Fibroblast of the conjunctiva (primary cell): ENCODE results near the gene HARS1.
"Not testable (repeated sequence)": the region's sequence is repeated elsewhere in the genome, so short reads cannot be mapped to it uniquely, and the experiment has no call there.

Experiments used
- DNase-seq: peaks from one replicate; pipeline ENCODE4 v3.0.0-alpha.2; 2010; ENCODE audit warnings: low read depth

Gene HARS1, protein sequence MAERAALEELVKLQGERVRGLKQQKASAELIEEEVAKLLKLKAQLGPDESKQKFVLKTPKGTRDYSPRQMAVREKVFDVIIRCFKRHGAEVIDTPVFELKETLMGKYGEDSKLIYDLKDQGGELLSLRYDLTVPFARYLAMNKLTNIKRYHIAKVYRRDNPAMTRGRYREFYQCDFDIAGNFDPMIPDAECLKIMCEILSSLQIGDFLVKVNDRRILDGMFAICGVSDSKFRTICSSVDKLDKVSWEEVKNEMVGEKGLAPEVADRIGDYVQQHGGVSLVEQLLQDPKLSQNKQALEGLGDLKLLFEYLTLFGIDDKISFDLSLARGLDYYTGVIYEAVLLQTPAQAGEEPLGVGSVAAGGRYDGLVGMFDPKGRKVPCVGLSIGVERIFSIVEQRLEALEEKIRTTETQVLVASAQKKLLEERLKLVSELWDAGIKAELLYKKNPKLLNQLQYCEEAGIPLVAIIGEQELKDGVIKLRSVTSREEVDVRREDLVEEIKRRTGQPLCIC

DNA sequence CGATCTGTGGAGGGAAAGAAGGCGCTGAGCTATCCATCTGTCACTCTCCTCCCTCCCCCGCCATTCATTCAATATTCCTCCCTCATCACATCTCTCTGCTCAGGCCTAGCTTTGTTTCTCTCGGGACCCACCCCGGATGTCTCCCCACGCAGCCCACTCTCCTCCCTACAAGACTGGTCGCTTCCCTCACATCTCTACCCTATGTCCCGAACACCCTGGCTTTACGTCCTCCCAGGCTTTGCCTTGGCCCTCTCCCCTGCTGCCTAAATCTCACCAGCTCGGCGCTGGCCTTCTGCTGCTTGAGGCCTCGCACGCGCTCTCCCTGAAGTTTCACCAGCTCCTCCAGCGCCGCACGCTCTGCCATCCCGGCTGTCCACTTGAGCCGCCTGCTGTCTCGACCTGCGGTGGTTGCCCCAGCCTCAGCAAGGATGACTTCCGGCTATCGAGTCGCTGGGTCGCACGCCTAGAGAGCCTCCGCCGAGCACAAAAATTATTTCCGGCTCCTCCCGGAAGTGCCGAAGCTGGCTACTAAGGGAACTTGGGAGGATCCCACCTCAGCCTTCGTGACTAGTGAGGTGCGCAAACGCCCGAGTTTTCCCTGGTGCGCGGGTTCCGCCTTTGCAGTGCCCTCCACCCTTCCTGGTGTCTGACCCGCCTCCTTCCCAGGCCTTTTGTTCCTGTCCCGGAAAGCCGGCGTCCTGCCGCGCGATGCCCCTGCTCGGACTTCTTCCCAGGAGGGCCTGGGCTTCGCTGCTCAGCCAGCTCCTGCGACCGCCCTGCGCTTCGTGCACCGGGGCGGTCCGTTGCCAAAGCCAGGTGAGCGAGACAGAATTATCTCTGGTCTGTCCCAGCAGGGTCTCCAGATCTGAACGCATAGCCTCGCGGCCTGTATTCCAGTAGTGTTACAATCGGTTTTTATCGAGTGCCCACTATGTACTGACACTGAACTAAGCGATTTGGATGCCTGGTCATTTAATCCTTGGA lies at the start of gene HARS1, which contains the start of gene HARS2:
TSS of gene HARS1 (minus strand) at position 430 of the 984 bp plus-strand sequence. CDS start at position 364, 66 bp downstream.
TSS of gene HARS2 (plus strand) at position 515 of the 984 bp plus-strand sequence. CDS start at position 709, 194 bp downstream.
- DNase-seq, result peak; percentile 87

DNA sequence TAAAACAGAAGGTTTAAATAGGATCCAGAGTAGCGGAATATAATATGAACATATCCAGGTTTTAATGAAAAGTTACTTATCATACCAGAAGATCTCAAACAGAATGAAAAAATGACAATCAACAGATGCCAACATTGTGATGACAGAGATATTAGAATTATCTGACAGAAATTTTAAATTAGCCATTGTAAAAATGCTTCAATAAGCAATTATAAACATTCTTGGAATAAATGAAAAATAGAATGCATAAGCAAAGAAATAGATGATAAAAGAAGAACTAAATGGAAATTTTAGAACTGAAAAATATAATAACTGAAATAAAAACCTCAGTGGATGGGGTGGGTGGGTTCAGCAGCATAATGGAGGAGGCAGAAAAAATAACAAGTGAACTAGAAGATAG lies 46.3 kb upstream of the HARS1 start:
- DNase-seq, result no peak

DNA sequence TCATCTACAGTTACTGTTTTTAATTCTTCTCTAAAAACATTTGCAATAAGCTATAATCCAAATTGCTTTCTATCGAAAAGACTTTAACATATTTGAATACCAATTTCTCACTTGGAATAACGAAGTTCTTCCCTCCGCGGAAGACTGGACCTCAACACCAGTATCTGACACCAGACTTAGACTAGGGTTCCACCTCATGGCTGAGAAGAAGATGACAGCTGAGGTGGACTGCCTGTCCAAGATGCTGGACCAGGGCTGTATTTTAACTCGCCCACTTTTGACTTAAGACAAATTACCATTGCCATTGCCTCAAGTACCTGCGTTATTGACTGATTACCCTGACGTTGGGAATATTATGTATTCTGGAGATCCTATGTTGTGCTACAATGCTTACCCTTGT lies 43.2 kb upstream of the HARS1 start:
- DNase-seq, result no peak

DNA sequence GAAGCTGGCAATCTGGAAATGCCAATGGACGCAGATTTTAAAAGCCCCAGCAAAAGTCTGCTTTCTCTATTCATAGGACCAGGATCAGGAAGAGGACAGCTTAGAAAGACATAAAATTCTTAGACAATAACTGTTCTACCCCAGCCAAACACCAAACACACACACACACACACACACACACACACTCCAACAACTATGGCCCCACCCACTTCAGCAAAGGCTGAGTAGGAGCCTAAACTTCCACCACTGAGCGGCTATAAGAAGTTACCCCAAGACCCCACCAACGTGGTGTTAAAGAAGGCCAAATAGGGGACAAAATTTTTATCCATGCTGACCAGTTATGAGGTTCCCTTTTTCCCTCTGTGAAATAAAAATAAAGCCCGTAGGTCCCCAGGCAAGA lies 41.9 kb upstream of the HARS1 start:
- DNase-seq, result no peak

DNA sequence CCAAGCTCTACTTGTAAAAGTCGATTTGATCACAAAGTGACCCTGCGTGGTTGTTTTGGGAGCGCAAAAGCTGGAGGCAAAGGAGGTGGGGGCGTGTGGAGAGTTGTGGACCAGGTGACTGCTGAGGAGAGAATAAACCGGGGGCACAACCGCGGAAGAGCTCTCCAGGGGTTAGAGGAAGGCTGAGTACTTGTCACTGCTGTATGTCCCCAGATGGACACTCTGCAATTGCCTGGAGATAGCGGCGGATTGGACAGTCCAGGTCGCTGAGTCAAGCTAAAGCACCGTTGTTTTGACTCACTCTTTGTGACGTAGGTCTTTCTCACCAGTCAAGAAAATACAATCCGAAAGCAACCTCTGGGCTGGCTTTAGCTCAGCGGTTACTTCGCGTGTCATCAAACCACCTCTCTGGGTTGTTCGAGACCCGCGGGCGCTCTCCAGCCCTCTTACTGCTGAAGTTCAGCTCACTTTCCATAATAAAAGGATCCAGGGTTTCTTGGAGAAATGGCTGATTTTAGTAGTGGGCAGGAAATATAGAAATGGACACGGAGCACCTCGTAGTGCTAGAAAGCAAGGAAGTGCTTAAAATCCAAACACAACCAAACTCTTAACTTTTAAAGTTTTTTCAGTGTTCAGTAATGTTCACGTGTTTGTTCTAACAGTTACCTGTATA lies 34.8 kb upstream of the HARS1 start:
- DNase-seq, result peak; percentile 89

DNA sequence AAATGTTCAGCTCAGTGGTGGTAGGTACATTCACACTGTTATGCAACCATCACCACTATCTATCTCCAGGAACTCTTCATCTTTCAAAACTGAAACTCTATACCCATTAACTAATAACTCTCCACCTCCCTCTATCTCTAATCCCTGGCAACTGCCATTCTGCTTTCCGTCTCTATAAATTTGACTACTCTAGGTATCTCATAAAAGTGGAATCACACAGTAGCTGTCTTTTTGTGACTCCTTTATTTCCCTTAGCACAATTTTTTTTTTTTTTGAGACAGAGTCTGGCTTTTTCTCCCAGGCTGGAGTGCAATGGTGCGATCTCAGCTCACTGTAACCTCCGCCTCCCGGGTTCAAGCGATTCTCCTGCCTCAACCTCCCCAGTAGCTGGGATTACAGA lies 30.2 kb upstream of the HARS1 start:
- DNase-seq, result not testable (repeated sequence)

DNA sequence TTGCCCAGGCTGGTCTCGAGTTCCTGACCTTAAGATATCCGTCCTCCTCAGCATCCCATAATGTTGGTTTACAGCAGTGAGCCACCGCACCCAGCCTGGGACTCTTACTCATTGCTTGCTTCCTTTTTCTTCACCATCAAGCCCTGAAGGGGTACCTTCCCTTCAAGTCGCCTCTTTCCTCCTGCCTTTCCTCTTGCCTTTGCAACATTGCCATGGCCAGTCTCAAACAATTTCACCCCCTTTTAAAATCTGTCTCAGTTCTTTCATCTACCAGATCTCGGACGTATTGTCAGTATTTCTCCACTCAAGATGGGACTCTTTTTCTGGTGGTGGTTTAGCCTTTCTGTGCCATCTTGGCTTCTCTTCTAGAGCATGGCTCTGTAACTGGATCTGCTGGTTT lies 29.6 kb upstream of the HARS1 start:
- not testable (repeated sequence) for DNase-seq

DNA sequence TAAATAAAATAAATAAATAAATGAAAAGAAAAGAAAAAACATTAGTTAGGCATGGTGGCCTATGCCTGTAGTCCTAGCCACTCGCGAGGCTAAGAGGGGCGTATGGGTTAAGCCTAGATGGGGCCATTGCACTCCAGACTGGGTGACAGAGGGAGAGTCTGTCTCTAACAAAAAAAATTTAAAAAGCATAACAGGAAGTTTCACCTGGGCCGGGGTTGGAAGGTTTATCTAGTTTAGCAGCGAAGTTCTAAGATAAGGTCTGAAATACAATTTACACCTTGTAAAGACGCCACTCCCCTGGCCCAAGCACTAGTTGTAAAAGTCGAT lies 27.1 kb upstream of the HARS1 start:
- no peak for DNase-seq

DNA sequence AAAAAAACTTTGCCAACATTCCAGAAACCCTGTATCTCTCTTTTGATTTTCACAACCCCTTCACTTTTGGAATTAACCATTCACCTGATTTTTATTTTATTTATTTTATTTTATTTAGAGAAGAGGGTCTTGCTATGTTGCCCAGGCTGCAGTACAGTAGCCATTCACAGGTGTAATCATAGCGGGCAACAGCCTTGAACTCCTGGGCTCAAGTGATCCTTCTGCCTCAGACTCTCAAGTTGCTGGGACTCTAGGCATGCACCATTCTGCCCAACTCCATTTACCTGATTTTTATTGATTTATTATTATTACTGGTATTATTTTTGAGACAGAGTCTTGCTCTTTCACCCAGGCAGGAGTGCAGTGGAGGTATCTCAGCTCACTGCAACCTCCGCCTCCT lies 25.1 kb upstream of the HARS1 start:
- DNase-seq, result not testable (repeated sequence)

DNA sequence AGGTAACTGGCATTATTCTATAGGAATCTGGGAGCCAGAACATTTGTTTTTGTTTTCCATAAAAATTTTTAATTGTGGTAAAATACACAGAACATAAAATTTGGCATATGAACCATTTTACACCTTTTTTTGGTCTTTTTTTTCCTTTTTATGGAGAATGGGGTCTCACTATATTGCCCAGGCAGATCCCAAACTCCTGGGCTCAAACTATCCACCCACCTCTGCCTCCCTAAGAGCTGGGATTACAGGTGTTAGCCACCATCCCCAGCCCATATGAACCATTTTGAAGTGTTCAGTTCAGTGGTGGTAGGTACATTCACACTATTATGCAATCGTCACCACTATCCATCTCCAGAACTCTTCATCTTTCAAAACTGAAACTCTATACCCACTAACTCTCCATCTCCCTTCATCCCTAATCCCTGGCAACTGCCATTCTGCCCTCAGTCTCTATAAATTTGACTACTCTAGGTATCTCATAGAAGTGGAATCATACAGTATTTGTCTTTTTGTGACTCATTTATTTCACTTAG lies 22.5 kb upstream of the HARS1 start:
- DNase-seq, result no peak

DNA sequence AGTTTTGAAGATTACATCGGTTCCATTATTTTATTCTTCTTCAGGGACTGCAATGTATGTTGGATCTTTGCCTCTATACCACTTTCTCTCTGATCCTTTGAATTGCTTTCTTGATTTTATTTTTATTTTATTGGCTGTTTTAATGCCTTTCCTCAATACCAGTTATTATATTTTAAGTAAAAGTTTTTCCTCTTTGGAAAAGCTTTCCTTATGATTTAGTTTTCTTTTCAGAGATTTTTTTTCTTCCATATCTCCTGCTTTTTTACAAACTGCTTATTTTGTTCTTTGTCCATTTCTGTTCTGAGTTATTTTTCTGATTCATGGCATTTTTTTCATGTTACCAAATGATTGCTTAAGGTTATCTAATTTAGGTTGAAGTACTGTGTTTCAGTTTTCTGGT lies 20.6 kb upstream of the HARS1 start:
- DNase-seq, result no peak

DNA sequence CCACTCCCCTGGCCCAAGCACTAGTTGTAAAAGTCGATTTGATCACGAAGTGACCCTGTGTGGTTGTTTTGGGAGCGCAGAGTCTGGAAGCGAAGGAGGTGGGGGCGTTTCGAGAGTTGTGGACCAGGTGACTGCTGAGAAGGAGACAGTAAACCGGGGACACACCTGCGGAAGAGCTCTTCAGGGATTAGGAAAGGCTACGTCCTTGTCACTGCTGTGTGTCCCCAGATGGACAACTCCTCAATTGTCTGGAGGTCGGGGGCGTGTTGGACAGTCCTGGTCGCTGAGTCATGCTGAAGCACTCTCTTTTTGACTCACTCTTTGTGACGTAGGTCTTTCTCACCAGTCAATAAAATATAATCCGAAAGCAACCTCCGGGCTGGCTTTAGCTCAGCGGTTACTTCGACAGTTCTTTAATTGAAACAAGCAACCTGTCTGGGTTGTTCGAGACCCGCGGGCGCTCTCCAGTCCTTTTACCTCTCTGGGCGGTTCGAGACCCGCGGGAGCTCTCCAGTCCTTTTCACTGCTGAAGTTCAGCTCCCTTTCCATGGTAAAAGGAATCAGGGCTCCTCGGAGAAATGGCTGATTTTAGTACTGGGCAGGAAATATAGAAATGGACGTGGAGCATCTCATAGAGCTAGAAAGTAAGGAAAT lies 19.9 kb upstream of the HARS1 start:
- DNase-seq, result peak; percentile 98

DNA sequence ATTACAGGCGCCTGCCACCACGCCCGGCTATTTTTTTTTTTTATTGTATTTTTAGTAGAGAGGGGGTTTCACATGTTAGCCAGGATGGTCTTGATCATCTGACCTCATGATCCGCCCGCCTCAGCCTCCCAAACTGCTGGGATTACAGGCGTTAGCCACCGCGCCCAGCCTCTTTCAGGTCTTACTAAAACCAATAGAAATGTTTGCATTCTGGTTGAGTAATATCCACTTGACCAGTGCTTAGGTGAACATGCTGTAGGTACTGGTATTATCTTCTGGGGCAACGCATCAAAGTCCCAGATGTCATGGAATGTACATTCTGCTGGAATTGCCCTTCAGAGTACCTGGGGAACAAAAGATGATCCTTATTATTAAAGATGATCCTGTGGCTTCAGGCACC lies 17.6 kb upstream of the HARS1 start:
- DNase-seq, result not testable (repeated sequence)

DNA sequence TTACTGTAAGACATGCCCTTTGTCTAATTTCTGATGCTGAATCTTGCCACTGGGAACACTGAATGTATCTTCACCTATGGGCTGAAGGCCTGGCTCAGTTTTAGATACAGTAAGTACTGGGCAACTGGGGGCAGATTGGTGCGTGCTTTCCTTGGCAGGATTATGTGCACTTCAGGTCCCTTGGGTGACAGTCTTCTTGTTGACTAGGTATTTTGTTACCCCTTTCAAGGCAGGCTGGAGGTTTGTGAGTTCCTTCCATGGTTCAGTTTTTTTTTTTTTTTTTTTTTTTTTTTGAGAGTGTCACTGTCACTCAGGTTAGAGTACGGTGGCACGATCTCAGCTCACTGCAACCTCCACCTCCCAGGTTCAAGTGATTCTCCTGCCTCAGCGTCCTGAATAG lies 16.6 kb upstream of the HARS1 start:
- DNase-seq, result no peak

DNA sequence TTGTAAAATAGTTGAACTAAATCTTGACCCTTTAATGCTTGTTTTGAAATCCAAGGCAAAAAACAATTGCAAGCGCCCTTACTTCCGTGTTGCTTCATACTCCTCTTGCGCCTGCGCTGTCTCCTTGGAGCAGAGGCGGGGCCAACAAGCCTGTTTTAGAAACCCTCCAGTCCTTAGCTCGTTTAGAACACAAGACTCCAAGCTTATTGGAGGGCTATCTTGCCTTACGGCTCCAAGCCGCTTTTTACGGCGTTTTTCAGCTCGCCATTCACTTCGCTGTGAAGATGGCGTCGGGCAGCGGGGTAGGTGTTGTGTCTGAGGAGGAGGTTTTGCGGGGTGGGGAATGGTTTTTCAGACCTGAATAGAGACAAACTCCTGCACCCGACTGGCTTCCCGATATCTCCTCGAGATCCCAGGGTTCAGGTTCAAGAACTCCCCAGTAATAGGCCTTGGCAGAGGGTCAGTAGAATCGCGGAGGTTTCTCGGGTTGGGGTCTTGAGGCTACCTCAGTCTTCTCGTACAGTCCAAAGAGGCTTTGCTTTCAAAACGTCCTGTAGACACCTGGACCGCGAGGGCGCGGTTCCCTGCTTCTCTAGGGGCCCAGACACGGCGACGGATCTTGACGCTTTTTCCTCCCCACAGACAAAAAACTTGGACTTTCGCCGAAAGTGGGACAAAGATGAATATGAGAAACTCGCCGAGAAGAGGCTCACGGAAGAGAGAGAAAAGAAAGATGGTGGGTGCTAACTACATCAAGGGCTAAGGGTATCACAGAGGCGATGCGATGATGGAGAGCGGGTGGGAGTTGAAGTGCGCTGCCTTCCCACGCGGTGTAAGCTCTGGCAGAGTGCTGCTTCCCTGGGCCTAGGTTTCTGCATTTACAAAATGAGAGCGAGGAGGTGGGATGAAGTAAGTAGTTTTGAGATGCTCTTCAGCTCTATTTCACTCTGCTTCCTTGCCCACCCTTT lies 9.3 kb upstream of the HARS1 start, which contains the start of gene ZMAT2:
TSS of gene ZMAT2 (plus strand) at position 271 of the 968 bp plus-strand sequence. CDS start at position 285, 14 bp downstream.
- peak; percentile 98 for DNase-seq

DNA sequence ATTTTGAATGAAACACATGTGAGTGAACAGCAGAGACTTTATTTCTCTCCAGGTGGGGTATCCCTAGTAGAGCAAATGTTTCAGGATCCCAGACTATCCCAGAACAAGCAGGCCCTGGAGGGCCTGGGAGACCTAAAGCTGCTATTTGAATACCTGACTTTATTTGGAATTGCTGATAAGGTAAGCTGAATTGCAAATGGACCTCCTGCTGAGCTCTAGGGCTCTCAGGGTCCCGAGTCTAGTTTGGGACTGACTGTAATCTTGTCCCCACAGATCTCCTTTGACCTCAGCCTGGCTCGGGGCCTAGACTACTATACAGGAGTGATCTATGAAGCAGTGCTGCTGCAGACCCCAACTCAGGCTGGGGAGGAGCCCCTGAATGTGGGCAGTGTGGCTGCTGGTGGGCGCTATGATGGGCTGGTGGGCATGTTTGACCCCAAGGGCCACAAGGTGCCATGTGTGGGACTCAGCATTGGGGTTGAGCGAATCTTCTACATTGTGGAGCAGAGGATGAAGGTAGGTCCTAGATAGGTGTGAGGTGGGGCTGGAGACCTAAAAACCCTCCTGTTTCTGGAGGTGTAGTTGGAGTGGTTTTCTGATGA lies 5.8 kb upstream of the HARS1 start:
- DNase-seq, result no peak

DNA sequence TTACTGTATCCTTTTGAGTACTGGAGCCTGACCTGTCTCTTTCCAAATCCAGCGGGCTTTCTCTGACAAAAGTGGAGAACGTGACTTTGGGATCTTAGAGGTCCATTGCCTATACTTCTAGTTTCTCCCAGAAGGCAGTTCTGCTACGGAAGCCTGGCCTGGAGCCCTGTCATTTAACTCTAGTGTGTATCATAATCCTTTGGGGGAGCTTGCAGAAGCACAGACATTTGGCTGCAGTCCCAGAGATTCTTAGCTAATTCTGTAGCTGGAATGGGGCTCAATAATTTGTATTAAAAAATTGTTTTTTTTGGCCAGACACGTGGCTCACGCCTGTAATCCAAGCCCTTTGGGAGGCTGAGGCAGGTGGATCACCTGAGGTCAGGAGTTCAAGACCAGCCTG lies 3.1 kb upstream of the HARS1 start:
- DNase-seq, result no peak

DNA sequence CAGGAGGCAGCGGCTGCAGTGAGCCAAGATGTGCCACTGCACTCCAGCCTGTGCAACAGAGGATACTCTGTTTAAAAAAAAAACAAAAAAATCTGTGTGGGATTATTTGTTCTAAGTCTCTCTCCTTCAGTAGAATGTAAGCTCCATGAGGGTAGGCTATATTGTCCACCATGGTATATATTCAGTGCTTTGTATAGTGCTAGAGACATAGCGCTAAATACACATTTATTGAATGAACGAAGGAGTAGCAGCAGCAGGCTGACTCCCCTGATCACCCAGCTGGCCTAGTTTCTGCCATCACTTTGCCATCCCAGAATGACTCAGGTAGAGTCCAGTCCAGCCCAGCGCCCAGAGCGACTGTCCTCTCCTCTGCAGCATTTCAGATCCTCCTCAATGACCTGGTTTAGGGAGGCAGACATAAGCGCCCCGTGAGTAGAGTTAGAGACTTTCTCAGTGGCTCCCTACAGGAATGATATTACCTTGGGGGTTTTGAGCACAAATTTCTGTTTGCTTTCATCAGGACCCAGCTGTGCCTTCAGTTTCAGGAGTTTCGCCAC lies 716 bp downstream of the HARS1 start:
- no peak for DNase-seq

DNA sequence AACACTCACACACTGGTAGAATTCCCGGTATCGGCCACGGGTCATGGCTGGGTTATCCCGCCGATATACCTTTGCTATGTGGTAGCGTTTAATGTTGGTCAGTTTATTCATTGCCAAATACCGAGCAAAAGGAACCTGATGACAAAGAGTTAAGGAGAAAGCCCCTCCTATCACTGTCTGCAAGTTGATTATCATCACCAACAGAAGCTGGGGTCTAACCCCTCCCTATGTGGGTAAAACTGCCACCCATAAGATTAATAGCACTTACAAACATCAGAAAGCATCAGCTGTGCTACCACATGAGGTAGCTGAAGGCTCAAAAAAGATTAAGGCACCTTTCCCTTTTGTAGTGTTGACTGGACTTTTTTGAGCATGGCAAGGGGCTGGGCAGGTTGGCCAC lies 12.2 kb downstream of the HARS1 start:
- no peak for DNase-seq
